ENCODE results near the gene GRAMD1A. TPM values are rescaled to one million over a fixed set of nuclear protein-coding genes. Genes with fewer than 3 reads are reported as not detected.

Gene GRAMD1A
- total and polyA plus RNA-seq, 9 of the 15 experiments (the other 6 are each of a cell fraction or from before 2014, with no cell fraction given): 1.4 to 63.8 (median 38.5) TPM

DNA sequence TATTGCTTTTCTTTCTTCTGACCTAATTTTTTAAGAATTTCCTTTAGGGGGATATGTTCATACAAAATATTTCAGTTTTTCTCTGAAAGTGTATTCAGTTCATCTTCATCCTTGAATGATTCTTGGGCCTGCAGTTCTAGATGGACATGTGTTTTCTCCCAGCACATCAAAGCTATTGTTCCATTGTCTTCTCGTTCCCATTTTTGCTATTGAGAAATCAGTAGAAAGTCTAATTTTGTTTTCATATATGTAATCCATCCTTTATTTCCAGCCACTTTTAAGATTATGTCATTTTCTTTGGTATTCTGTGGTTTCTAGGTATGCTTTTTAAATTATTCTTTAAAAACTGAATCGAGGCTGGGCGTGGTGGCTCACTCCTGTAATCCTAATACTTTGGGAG is 15.8 kb upstream of the GRAMD1A start:
- Histone ChIP-seq H3K4me1 (replicated peaks in 1 of 2; ENCODE audit: control insufficient read depth in 2 of 2, insufficient read depth in 2 of 2, low read length in 2 of 2) (peaks cover 6 to 8% of the 10 kb centered on the region in 2 experiments; a peak in 3 of 5 replicates), H3K9ac (ENCODE audit: insufficient read depth in 1 of 2, low read depth in 2 of 2, low read length in 2 of 2) (no peak overlapping the region), H3K79me2 (ENCODE audit: control insufficient read depth, insufficient read depth, low read length) (no peaks in the 10 kb centered on the region), H3K9me3 (replicated peaks; ENCODE audit: control insufficient read depth, insufficient read depth, low read depth, low read length) (peaks cover 6% of the 10 kb centered on the region), H2AFZ (ENCODE audit: low read depth, low read length) (no peak overlapping the region), H3K36me3 (ENCODE audit: control insufficient read depth, insufficient read depth, low read length) (no peaks in the 10 kb centered on the region), H3K4me2 (ENCODE audit: insufficient read depth, low read length) (no peak overlapping the region), H3K9me1 (ENCODE audit: control insufficient read depth, insufficient read depth, low read length) (no peaks in the 10 kb centered on the region), H3K27me3 (ENCODE audit: control insufficient read depth in 2 of 2, insufficient read depth in 2 of 2, low read length in 2 of 2) (0 out of 5 replicates have a peak, but pooled peaks cover 0 to 4% of the 10 kb centered on the region in 2 experiments), H4K20me1 (replicated peaks; ENCODE audit: control insufficient read depth, insufficient read depth, low read length) (no peaks in the 10 kb centered on the region), H3K4me3 (no peak overlapping the region), H3K27ac (ENCODE audit: extremely low read depth, low read depth, low read length) (no peak overlapping the region)
- WGBS (ENCODE audit: insufficient coverage, low coverage, missing lambda C conversion rate): 7% methylated on average over 3 of the region's 3 CpGs
- no peak for ATAC-seq
- no peak for FAIRE-seq
- POLR2A ChIA-PET: interaction anchor here (0.6 to 1.0 kb wide), 2 partner anchors 9 to 1580 kb away, joined by 3 read pairs; no protein-coding TSS in a partner anchor
- DNase-seq (ENCODE audit: extremely low read depth in 1 of 4, low spot score in 3 of 4): no peak
- intact Hi-C loops (cut with micrococcal nuclease) (no loop called here), in situ Hi-C loops (cut with MboI) (no loop called here)
- no TSS peak for BruUV-seq (replicated peaks)
- TF ChIP-seq CBX3 (IDR thresholded peaks at IDR 0.05; ENCODE audit: borderline replicate concordance in 1 of 2, low read length in 2 of 2) (peak in 1 of 2 experiments; percentile 95; a peak in 2 of 3 replicates), ETV6 (IDR thresholded peaks at IDR 0.05; ENCODE audit: borderline replicate concordance in 1 of 2, low read depth in 2 of 2, low read length in 1 of 2) (no peak), ETV6 (CRISPR knock-in tag; IDR thresholded peaks at IDR 0.05; ENCODE audit: borderline replicate concordance) (no peak), LEF1 (IDR thresholded peaks at IDR 0.05) (peak; percentile 50; the same call in 1 of the 2 replicates), CBX5 (IDR thresholded peaks at IDR 0.05; ENCODE audit: borderline replicate concordance, low read depth) (0 out of 2 replicates have a peak, but pooled peaks have one; percentile 63), CBX1 (IDR thresholded peaks at IDR 0.05; ENCODE audit: low read depth) (no peak), TRIM24 (IDR thresholded peaks at IDR 0.05) (peak; percentile 16 to 68; a peak in 2 of 4 replicates), TRIM28 (IDR thresholded peaks at IDR 0.05) (peak; percentile 95)
- CTCF ChIA-PET (ENCODE audit: low intra/inter-chr PET ratio): no interaction called here
